Pancreas (tissue), 10 donors: ENCODE data around the gene UBE2L5. TPM values are rescaled to one million over a fixed set of nuclear protein-coding genes. Genes with fewer than 3 reads are reported as not detected.

Experiments
- ATAC-seq, 4 donors: fragments of 200-7000 bp; cut with Tn5 transposase; one replicate each; pipeline versions ENCODE4 v1.8.0 to v1.9.1; 2020; ENCODE audit warnings: mild to moderate bottlenecking in 4 of 4, moderate library complexity in 4 of 4
- DNase-seq, 6 donors: peaks; one replicate each; pipeline ENCODE4 v3.0.0-alpha.2; 2020
- FAIRE-seq: peaks from 2 replicates; lab custom pipeline; 2012; peaks lifted over from hg19 to GRCh38; lab: Jason Lieb, UNC
- H3K27ac ChIP-seq, 4 donors: fragments of 200-600 bp; sonication (generic); 1 replicate in 3 of 4; 2 replicates in 1 of 4; pipeline versions ENCODE4 v1.5.0 to v1.8.0; 2020
- H3K27me3 ChIP-seq, 4 donors: fragments of 200-600 bp; one replicate each; pipeline ENCODE4 v1.8.0; 2021
- H3K36me3 ChIP-seq, 3 donors: fragments of 200-600 bp; sonication (generic) in 1 of 3; one replicate each; pipeline versions ENCODE4 v1.5.0 to v1.8.0; 2020 to 2021
- H3K4me1 ChIP-seq, 3 donors: fragments of 200-600 bp; one replicate each; pipeline ENCODE4 v1.8.0; 2021
- H3K4me3 ChIP-seq, 4 donors: fragments of 200-600 bp; sonication (generic) in 2 of 4; one replicate each; pipeline versions ENCODE4 v1.5.0 to v1.8.0; 2020 to 2021
- H3K9me3 ChIP-seq, 4 donors: fragments of 200-600 bp; one replicate each; pipeline ENCODE4 v1.8.0; 2021
- WGBS, 2 donors: extraction: QIAGEN DNeasy Blood & Tissue Kit; methylation state at CpG; one replicate each; pipeline ENCODE4 v1.1.7; 2013; 5-methylcytosine and 5-hydroxymethylcytosine counted together
- intact Hi-C, 3 donors: fragments of 100-400 bp; cut with DNase I; formaldehyde crosslinking; loops; one replicate each; pipeline versions ENCODE4 v1.11.1 to v1.14.2; 2022
- polyA plus RNA-seq, 2 donors: library from polyadenylated mRNA; stranded (reverse); fragments of 200-250 nt; gene quantifications; one replicate each; pipeline ENCODE4 v1.2.3, GENCODE V29; 2013
- total RNA-seq, 6 donors: library from RNA; stranded (reverse); fragmentation: NEBNext Ultra II Directional in 4 of 6; extraction: Animal tissue kit (Norgen Biotek cat#: 25700) in 4 of 6; gene quantifications; one replicate each; pipeline versions ENCODE4 v1.2.1 to v1.2.4, GENCODE V29; 2021 to 2023
- TF ChIP-seq, protein P1 (sequence below), 4 donors: fragments of 200-600 bp; sonication (generic) in 3 of 4; IDR thresholded peaks; one replicate each; pipeline versions ENCODE4 v1.5.0 to v1.8.0; 2021; ENCODE audit warnings: antibody characterized with exemption in 4 of 4
- donor health status: healthy with polysubstance abuse.
- donor health status: DM: no; HTN: no; CAD: no; lungs with moderate emphysema.
- donor health status: DM: no; HTN: no; CAD: no.
- donor health status: control.
- donor health status: control.
- donor health status: Bipolar disorder and iron deficiency.
- donor health status: DM: yes; HTN: yes; CAD: no.
- donor health status: DM: no; HTN: no; CAD: no.
- donor health status: DM: no; HTN: no; CAD: no.
- donor health status: DM: yes; HTN: yes; CAD: no.

The UBE2L5 gene
- total and polyA plus RNA-seq, 8 donors = 0.02 TPM; not detected in 7

DNA sequence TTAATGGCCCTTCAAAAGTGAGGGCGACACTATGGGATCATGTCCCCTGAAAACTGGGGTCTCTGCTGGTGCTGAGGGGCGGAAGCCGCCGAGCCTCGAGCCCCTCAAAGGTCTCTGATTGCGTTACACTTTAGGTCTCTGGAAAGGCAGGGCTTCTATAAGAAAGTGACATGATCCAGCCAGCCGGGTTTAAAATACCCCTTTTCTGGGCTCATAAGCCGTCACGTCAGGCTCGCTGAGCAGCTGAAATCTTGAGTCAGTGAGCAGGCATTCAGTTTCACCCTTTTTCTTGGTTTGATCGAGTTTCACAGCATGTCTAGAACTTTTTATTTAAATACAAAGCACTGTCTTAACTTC is 44.0 kb downstream of the UBE2L5 start:
- no peak for ATAC-seq
- Histone ChIP-seq H3K27me3 (no peaks in the 10 kb centered on the region), H3K4me1 (peaks cover 10 to 20% (median 18%) of the 10 kb centered on the region in 3 donors), H3K4me3 (peak overlapping the region in 1 of 4 donors; percentile 74), H3K9me3 (no peaks in the 10 kb centered on the region), H3K36me3 (peaks cover 0 to 18% (median 6%) of the 10 kb centered on the region in 3 donors), H3K27ac (no peak overlapping the region)
- TF ChIP-seq, protein P1, sequence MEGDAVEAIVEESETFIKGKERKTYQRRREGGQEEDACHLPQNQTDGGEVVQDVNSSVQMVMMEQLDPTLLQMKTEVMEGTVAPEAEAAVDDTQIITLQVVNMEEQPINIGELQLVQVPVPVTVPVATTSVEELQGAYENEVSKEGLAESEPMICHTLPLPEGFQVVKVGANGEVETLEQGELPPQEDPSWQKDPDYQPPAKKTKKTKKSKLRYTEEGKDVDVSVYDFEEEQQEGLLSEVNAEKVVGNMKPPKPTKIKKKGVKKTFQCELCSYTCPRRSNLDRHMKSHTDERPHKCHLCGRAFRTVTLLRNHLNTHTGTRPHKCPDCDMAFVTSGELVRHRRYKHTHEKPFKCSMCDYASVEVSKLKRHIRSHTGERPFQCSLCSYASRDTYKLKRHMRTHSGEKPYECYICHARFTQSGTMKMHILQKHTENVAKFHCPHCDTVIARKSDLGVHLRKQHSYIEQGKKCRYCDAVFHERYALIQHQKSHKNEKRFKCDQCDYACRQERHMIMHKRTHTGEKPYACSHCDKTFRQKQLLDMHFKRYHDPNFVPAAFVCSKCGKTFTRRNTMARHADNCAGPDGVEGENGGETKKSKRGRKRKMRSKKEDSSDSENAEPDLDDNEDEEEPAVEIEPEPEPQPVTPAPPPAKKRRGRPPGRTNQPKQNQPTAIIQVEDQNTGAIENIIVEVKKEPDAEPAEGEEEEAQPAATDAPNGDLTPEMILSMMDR (IDR thresholded peaks at IDR 0.05) = no peak
- WGBS, 2 donors = 11% methylated on average over 11 of the region's 11 CpGs
- intact Hi-C loops = no loop called here
- no peak for DNase-seq
- FAIRE-seq = no peak

DNA sequence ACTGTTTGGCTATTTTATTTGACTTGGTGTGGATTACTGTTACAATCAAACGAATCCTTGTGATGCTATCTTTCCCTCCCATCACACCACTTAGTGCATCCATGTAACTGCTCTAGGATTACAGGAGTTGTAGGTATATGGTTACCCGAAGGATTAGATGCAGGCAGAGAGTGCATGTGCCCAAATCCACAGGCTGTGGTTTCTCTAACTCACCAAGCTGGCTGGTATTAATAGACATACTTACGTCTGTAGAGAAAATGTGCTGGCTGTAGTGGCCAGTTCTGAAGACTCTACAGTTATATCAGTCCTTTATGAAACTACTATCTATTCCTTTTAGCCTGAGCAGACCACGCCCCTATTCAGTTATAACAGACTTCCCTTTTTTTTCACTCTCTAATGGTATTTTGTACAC is 44.6 kb downstream of the UBE2L5 start:
- TF ChIP-seq, protein P1 (IDR thresholded peaks at IDR 0.05) = no peak
- ATAC-seq = no peak
- Histone ChIP-seq H3K36me3 (peaks cover 0 to 15% (median 5%) of the 10 kb centered on the region in 3 donors), H3K9me3 (no peaks in the 10 kb centered on the region), H3K27me3 (no peaks in the 10 kb centered on the region), H3K27ac (no peak overlapping the region), H3K4me1 (peaks cover 10 to 14% (median 13%) of the 10 kb centered on the region in 3 donors), H3K4me3 (no peak overlapping the region)
- DNase-seq = no peak
- WGBS, 2 donors = 57 to 73% methylated on average over 4 of the region's 4 CpGs
- no peak for FAIRE-seq
- intact Hi-C loops = no loop called here

DNA sequence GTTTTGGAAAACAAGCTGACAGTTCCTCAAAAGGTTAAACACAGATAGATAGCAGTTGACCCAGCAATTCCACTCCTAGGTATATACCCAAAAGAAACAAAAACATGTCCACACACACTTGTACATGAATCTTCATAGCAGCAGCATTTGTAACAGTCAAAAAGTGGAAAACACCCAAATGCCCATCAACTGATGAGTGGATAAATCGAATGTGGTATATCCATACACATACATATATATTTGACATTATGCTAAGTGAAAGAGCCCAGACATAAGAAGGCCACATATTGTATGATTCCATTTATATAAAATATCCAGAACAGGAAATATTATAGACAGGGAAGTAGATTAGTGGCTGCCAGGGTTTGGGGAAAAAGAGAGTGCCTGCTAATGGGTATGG is 51.4 kb downstream of the UBE2L5 start:
- FAIRE-seq (no peak), DNase-seq (no peak), ATAC-seq (no peak)
- 86 to 88% methylated on average over 1 of the region's 1 CpG for WGBS, 2 donors
- Histone ChIP-seq H3K4me1 (no peaks in the 10 kb centered on the region), H3K9me3 (no peaks in the 10 kb centered on the region), H3K27ac (no peak overlapping the region), H3K4me3 (no peak overlapping the region), H3K36me3 (no peaks in the 10 kb centered on the region), H3K27me3 (no peaks in the 10 kb centered on the region)
- TF ChIP-seq, protein P1 (IDR thresholded peaks at IDR 0.05) = no peak
- intact Hi-C loops = no loop called here

GRCh38 chr13:30477346-30478195 is 55.3 kb downstream of the UBE2L5 start:
- intact Hi-C loops = no loop called here

More at GRCh38 chr13:30477346-30478195, 55.3 kb downstream of the UBE2L5 start:
- peaks cover 6 to 10% (median 8%) of the 10 kb centered on the region in 3 donors for H3K4me1 ChIP-seq
- H3K27ac ChIP-seq = no peak overlapping the region
- DNase-seq (no peak), ATAC-seq (no peak), FAIRE-seq (no peak)
- 54 to 70% methylated on average over 4 of the region's 4 CpGs for WGBS, 2 donors
- H3K36me3 ChIP-seq = no peaks in the 10 kb centered on the region
- no peaks in the 10 kb centered on the region for H3K27me3 ChIP-seq
- TF ChIP-seq, protein P1 (IDR thresholded peaks at IDR 0.05) = no peak
- no peak overlapping the region for H3K4me3 ChIP-seq
- no peaks in the 10 kb centered on the region for H3K9me3 ChIP-seq

Other genes starting within 250 kb of the UBE2L5 start
- gene KATNAL1, start 114.9 kb upstream of the UBE2L5 start, total RNA-seq = 1 to 10 TPM; 2.4 to 9.3 (median 3.7) TPM
- 1 to 10 TPM; 1.1 to 2.2 TPM for gene KATNAL1, start 114.9 kb upstream of the UBE2L5 start, polyA plus RNA-seq
- 100 to 1,000 TPM in 1 of 6 donors, 10 to 100 TPM in 5; 53.5 to 116 (median 75.7) TPM for gene HMGB1, start 43.4 kb downstream of the UBE2L5 start, total RNA-seq
- 100 to 1,000 TPM; 101 to 196 TPM for gene HMGB1, start 43.4 kb downstream of the UBE2L5 start, polyA plus RNA-seq
- 1 to 10 TPM; 3.5 to 8.7 (median 7.0) TPM for gene USPL1, start 195.4 kb downstream of the UBE2L5 start, total RNA-seq
- gene USPL1, start 195.4 kb downstream of the UBE2L5 start, polyA plus RNA-seq = 10 to 100 TPM in 1 of 2 donors, 1 to 10 TPM in 1; 7.5 to 13.1 TPM